Endothelial cell of umbilical vein (primary cell): ENCODE data around the gene AGBL3. TPM values are rescaled to one million over a fixed set of nuclear protein-coding genes. Genes with fewer than 3 reads are reported as not detected.

Experiments
- BruUV-seq: library from RNA; stranded (reverse); fragments of 400-500 nt; replicated peaks from 2 replicates; lab custom pipeline; 2021; lab: Mats Ljungman, UMichigan
- CTCF ChIA-PET: fragments of 300-600, 350-600 bp; sonication (Branson Sonifier 250); formaldehyde crosslinking; loops from one replicate; lab custom pipeline; 2021; ENCODE audit warnings: antibody characterized with exemption, inconsistent platforms; lab: Charles Lee
- POLR2A ChIA-PET: fragments of 300-600, 350-600 bp; sonication (Branson Sonifier 250); formaldehyde crosslinking; loops from one replicate; lab custom pipeline; 2021; ENCODE audit warnings: antibody characterized with exemption, inconsistent platforms; lab: Charles Lee
- DNase-seq: peaks from one replicate; pipeline ENCODE4 v3.0.0-alpha.2; 2011; ENCODE audit warnings: low read depth, low spot score
- FAIRE-seq: peaks from 2 replicates; lab custom pipeline; 2011; peaks lifted over from hg19 to GRCh38; lab: Jason Lieb, UNC
- H2AFZ ChIP-seq: 2 replicates; pipeline ENCODE4 v1.6.0; 2012; ENCODE audit warnings: low read depth, low read length, control low read depth, inconsistent platforms
- H3K27ac ChIP-seq: 2 replicates; pipeline ENCODE4 v1.5.1; 2011; ENCODE audit warnings: low read depth, mild to moderate bottlenecking, control low read depth, low read length, moderate library complexity; ENCODE audit not compliant: insufficient read depth
- H3K27me3 ChIP-seq, 2 experiments: 2 replicates each; pipeline versions ENCODE4 v1.6.0 to v1.6.1; 2011; ENCODE audit warnings: low read length in 2 of 2, mixed read lengths in 1 of 2; ENCODE audit not compliant: control insufficient read depth in 2 of 2, insufficient read depth in 2 of 2
- H3K36me3 ChIP-seq, 2 experiments: 2 replicates in 1 of 2; 3 replicates in 1 of 2; pipeline ENCODE4 v1.5.1; 2011; ENCODE audit warnings: low read length in 2 of 2, mild to moderate bottlenecking in 1 of 2, moderate library complexity in 1 of 2; ENCODE audit not compliant: control insufficient read depth in 2 of 2, insufficient read depth in 2 of 2; ENCODE audit errors: extremely low read depth in 1 of 2
- H3K4me1 ChIP-seq: 3 replicates; pipeline ENCODE4 v1.5.1; 2011; ENCODE audit warnings: mild to moderate bottlenecking, low read length; ENCODE audit not compliant: control insufficient read depth, insufficient read depth; ENCODE audit errors: extremely low read depth
- H3K4me2 ChIP-seq: 2 replicates; pipeline ENCODE4 v1.6.1; 2011; ENCODE audit warnings: low read length, control low read depth, mixed read lengths; ENCODE audit not compliant: insufficient read depth
- H3K4me3 ChIP-seq, 3 experiments: fragments of 200-600 bp in 1 of 3; sonication (generic), shearing (Covaris generic) in 1 of 3; replicated peaks in 1 of 3; 2 replicates each; pipeline ENCODE4 v1.5.1; 2011 to 2016; ENCODE audit warnings: control low read depth in 3 of 3, low read length in 3 of 3, mild to moderate bottlenecking in 2 of 3, inconsistent platforms in 1 of 3, low read depth in 1 of 3, moderate library complexity in 1 of 3; ENCODE audit not compliant: insufficient read depth in 1 of 3
- H3K79me2 ChIP-seq: 2 replicates; pipeline ENCODE4 v1.6.0; 2012; ENCODE audit warnings: low read length, inconsistent platforms; ENCODE audit not compliant: control insufficient read depth, insufficient read depth
- H3K9ac ChIP-seq: replicated peaks from 2 replicates; pipeline ENCODE3; 2011; ENCODE audit warnings: low read length, control low read depth; ENCODE audit not compliant: insufficient read depth; ENCODE audit errors: extremely low read depth
- H3K9me1 ChIP-seq: replicated peaks from 3 replicates; pipeline ENCODE4 v1.6.0; 2011; ENCODE audit warnings: mild to moderate bottlenecking, low read length; ENCODE audit not compliant: control insufficient read depth, insufficient read depth; ENCODE audit errors: extremely low read depth
- H3K9me3 ChIP-seq: replicated peaks from 2 replicates; pipeline ENCODE4 v1.5.1; 2012; ENCODE audit warnings: low read length, inconsistent platforms; ENCODE audit not compliant: control insufficient read depth, insufficient read depth
- H4K20me1 ChIP-seq: replicated peaks from 2 replicates; pipeline ENCODE3; 2011; ENCODE audit warnings: mild to moderate bottlenecking, low read length; ENCODE audit not compliant: control insufficient read depth, insufficient read depth; ENCODE audit errors: extremely low read depth
- CTCF ChIP-seq, 2 donors: IDR thresholded peaks; 1 replicate in 1 of 2; 2 replicates in 1 of 2; pipeline ENCODE4 v1.5.1; 2011; ENCODE audit warnings: low read length in 2 of 2, mild to moderate bottlenecking in 2 of 2, moderate library complexity in 2 of 2, control low read depth in 1 of 2, inconsistent platforms in 1 of 2, low read depth in 1 of 2; ENCODE audit not compliant: insufficient read depth in 1 of 2; ENCODE audit errors: extremely low read depth in 1 of 2
- EZH2 ChIP-seq: IDR thresholded peaks from 2 replicates; pipeline ENCODE4 v1.6.1; 2012; ENCODE audit warnings: borderline replicate concordance, low read depth, mild to moderate bottlenecking, moderate library complexity, low read length, inconsistent platforms; ENCODE audit not compliant: severe bottlenecking
- FOS ChIP-seq: IDR thresholded peaks from 2 replicates; pipeline ENCODE4 v1.6.1; 2011; ENCODE audit warnings: mild to moderate bottlenecking, low read length, moderate library complexity, borderline replicate concordance; ENCODE audit not compliant: insufficient read depth
- GATA2 ChIP-seq: IDR thresholded peaks from 2 replicates; pipeline ENCODE4 v1.7.0; 2011; ENCODE audit warnings: low read depth, mild to moderate bottlenecking, moderate library complexity, mixed read lengths, low read length; ENCODE audit not compliant: insufficient read length, insufficient read depth
- JUN ChIP-seq: IDR thresholded peaks from 2 replicates; pipeline ENCODE4 v1.6.1; 2011; ENCODE audit warnings: borderline replicate concordance, low read depth; ENCODE audit not compliant: insufficient read length, insufficient read depth
- MAX ChIP-seq: IDR thresholded peaks from 2 replicates; pipeline ENCODE4 v1.6.1; 2011; ENCODE audit not compliant: insufficient read depth, insufficient read length
- MYC ChIP-seq: IDR thresholded peaks from one replicate; pipeline ENCODE4 v1.6.1; 2011; ENCODE audit warnings: mild to moderate bottlenecking, low read depth, low read length
- POLR2A ChIP-seq: IDR thresholded peaks from 2 replicates; pipeline ENCODE4 v1.6.1; 2012; ENCODE audit warnings: low read depth, mild to moderate bottlenecking, control low read depth, low read length
- POLR2AphosphoS5 ChIP-seq: IDR thresholded peaks from 2 replicates; pipeline ENCODE4 v1.6.1; 2012; ENCODE audit warnings: low read depth, mild to moderate bottlenecking, control low read depth, low read length, moderate library complexity; ENCODE audit not compliant: insufficient read depth
- dilution Hi-C: fragments of 300-500 bp; cut with MboI; formaldehyde crosslinking; loops from one replicate; pipeline ENCODE4 v1.15.0; 2019; ENCODE audit warnings: low sequenced_read_pairs; ENCODE audit not compliant: extremely low pct_ligation_motif_present
- intact Hi-C: fragments of 100-400 bp; cut with micrococcal nuclease; formaldehyde crosslinking; loops from one replicate; pipeline ENCODE4 v1.10.0; 2022
- polyA plus RNA-seq, 4 experiments: library from polyadenylated mRNA; depleted of rRNA in 3 of 4; stranded (reverse) in 3 of 4; unstranded in 1 of 4; fragments of >200 nt; gene quantifications; 2 replicates each; pipeline versions ENCODE4 v1.2.1 to v1.2.3, GENCODE V29; 2011 to 2012; ENCODE audit warnings: missing spikeins in 1 of 4
- total RNA-seq: library from RNA; stranded (reverse); gene quantifications from 2 replicates; pipeline ENCODE4 v1.2.3, GENCODE V29; 2021

The AGBL3 gene
- total and polyA plus RNA-seq, 2 donors (not counting 3 experiments of a cell fraction or from before 2014, with no cell fraction given) = 0.97 to 3.2 TPM

- H3K27ac ChIP-seq = no peak overlapping the region
- H2AFZ ChIP-seq = no peak overlapping the region
- H3K4me2 ChIP-seq = no peak overlapping the region
- TF ChIP-seq JUN (no peak), MYC (no peak), EZH2 (no peak), POLR2A (no peak), GATA2 (no peak), CTCF (IDR thresholded peaks at IDR 0.05; ENCODE audit: extremely low read depth in 1 of 2, insufficient read depth in 1 of 2, low read depth in 1 of 2, low read length in 2 of 2) (no peak), FOS (no peak), MAX (no peak), POLR2AphosphoS5 (no peak)
- intact Hi-C loops = loop anchor here (10.0 kb wide), 2 partner anchors 445 to 525 kb away; no protein-coding TSS in a partner anchor
- no peak for FAIRE-seq
- CTCF ChIA-PET = interaction anchor here (0.9 kb wide), 1 partner anchor 210 kb away, joined by 4 read pairs; the partner anchor contains the start of gene CYREN
- no peaks in the 10 kb centered on the region for H3K79me2 ChIP-seq
- H3K9ac ChIP-seq = no peak overlapping the region
- H3K9me1 ChIP-seq = no peaks in the 10 kb centered on the region
- no peak overlapping the region for H3K4me3 ChIP-seq
- H3K9me3 ChIP-seq = no peaks in the 10 kb centered on the region
- H4K20me1 ChIP-seq = no peaks in the 10 kb centered on the region
- POLR2A ChIA-PET = no interaction called here
- H3K36me3 ChIP-seq = peaks cover 29 to 37% of the 10 kb centered on the region in 2 experiments
- dilution Hi-C loops = no loop called here
- no peak for DNase-seq
- no peaks in the 10 kb centered on the region for H3K27me3 ChIP-seq
- no peaks in the 10 kb centered on the region for H3K4me1 ChIP-seq
- no TSS peak for BruUV-seq
Observed at GRCh38 chr7:134959810-134960209, 26.5 kb upstream of the AGBL3 start.
